ENCODE results near the gene GRM5.

GRCh38 chr11:88979641-88980040, 86.1 kb downstream of the GRM5 start:
- TF ChIP-seq CTCF (IDR thresholded peaks at IDR 0.05) (no peak), EZH2 (IDR thresholded peaks at IDR 0.05; ENCODE audit: borderline replicate concordance, insufficient read depth, low read depth, low read length, poor library complexity, severe bottlenecking) (no peak)
